Fibroblast of skin of abdomen (primary cell): ENCODE data around the gene RACK1.
A peak's percentile ranks its signal among the peaks of the same experiment; 100 is the strongest.
"Not testable (repeated sequence)": the region's sequence is repeated elsewhere in the genome, so short reads cannot be mapped to it uniquely, and the experiment has no call there.

Source experiments
- DNase-seq: peaks from one replicate; pipeline ENCODE4 v3.0.0-alpha.2; 2013

RACK1 gene

GRCh38 chr5:181212080-181212479 lies 31.6 kb downstream of the RACK1 start:
- no peak for DNase-seq

DNA sequence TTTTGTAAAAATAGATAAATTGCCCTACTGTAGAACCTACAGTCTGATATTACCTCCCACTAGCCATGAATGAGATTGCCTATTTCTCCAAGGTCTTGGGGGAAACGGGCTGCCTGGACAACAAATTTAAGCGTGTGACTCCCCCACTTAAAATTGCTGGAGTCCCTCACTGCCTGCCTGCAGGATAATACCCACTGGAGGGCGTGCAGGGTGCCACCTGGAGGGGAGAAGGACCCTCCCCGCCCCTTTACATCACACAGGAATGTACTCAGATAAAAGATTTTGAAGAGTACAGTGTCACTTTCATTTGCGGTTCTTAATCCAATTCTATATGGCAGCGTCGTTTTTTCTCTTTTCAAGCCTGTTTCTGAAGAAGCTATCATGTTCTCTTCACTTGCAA lies 32.5 kb downstream of the RACK1 start:
- DNase-seq, result no peak

DNA sequence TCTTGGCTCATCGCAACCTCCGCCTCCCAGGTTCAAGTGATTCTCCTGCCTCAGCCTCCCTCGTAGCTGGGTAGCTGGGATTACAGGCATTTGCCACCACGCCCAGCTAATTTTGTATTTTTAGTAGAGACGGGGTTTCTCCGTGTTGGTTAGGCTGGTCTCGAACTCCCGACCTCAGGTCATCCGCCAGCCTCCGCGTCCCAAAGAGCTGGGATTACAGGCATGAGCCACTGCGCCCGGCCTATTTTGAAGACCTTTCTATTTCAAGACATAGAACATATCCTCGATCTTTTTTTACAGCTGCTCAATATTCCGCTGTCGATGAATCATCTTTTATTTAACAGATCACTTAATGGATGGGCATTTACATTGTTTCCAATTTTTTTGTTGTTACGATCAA lies 33.0 kb downstream of the RACK1 start:
- DNase-seq, result not testable (repeated sequence)

DNA sequence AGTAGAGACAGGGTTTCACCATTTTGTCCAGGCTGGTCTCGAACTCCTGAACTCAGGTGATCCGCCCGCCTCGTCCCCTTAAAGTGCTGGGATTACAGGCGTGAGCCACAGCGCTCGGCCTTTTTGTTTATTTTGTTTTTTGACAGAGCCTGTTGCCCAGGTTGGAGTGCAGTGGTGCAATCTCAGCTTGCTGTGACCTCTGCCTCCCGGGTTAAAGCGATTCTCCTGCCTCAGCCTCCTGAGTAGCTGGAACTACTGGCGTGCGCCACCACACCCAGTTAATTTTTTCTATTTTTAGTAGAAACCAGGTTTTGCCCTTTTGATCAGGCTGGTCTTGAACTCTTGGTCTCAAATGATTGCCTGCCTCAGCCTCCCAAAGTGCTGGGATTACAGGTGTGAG lies 33.6 kb downstream of the RACK1 start:
- DNase-seq, result not testable (repeated sequence)

GRCh38 chr5:181209006-181209405 lies 34.7 kb downstream of the RACK1 start:
- DNase-seq, result not testable (repeated sequence)

DNA sequence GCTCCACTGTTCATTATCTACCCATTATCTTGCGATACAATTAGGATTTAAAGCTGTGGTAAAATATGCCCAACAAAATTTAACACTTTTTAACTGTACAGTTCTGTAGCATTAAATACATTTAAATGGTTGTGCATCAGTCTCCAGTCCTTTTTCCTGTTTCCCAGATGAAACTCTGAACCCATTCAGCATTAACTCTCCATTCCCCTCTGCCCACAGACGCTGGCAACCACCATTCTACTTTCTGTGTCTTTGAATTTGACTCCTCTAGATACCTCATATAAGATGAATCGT lies 35.8 kb downstream of the RACK1 start:
- DNase-seq, result no peak

DNA sequence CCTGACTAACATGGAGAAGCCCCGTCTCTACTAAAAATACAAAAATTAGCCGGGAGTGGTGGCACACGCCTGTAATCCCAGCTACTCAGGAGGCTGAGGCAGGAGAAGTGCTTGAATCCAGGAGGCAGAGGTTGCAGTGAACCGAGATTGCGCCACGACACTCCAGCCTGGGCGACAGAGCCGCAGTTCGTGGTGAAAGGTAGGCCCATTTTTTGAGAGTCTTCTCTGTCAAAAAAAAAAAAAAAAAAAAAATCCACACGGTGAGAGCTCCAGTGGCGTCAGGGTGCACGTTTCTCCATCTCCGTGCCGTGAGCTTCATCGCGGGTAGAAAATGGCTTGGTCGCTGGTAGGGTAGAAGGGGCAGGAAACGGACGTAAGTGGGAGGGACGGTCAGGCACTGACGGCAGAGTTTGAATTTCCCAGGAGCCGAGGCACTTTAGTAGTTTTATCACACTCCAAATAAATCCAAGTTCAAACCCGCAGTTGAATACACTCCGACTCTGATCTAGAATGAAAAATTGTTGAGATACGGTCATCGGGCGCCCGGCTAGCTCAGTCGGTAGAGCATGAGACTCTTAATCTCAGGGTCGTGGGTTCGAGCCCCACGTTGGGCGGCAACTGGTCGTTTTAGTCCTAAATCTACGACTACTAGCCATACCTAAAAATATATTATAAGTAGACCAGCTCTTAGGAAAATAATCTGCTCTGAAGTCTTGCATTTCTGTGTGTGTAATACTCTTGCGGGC lies 36.3 kb downstream of the RACK1 start:
- peak; percentile 92 for DNase-seq

GRCh38 chr5:181205761-181206649 lies 37.7 kb downstream of the RACK1 start:
- DNase-seq, result no peak

GRCh38 chr5:181204826-181205760 lies 38.6 kb downstream of the RACK1 start, which contains the start of gene TRIM7:
TRIM7 (minus strand) TSS chr5:181205196; CDS start chr5:181205110, 86 bp downstream.
- DNase-seq, result no peak

GRCh38 chr5:181204113-181204825 lies 39.4 kb downstream of the RACK1 start:
- DNase-seq, result no peak

DNA sequence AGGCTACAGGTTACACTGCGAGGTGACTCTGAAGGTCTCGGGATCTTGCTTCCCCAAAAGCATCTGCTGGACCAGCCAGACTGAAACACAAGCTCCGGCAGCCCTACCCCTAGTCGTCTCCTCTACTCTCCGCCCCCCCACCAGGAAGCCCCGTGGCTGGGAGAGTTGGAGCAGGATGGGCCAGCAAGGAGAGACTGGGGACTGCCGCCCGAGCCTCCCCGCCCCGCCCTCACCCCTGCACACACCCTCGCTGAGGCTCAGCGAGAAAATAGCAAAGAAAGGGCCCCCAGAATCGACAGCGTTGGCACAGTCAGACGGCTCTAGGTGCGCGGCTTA lies 40.0 kb downstream of the RACK1 start:
- no peak for DNase-seq

GRCh38 chr5:181203093-181203711 lies 40.5 kb downstream of the RACK1 start:
- no peak for DNase-seq

DNA sequence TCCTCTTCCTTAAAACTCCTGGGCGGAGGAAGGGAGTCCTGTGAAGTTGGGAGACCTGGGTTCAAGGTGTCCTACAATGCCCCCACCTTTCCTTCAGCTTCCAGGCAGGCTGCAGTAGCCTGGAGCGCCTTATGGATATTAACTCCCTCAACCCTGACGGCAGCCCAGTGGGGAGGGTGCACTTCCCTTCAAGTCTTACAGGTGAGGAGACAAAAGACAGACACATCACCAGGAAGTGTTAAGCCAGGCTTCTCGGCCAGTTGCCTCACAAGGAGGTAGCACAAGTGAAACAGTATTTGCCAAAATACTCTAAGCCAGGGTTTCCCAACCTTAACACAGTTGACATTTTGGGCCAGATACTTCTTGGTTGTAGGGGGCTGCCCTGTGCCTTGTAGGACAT lies 42.9 kb downstream of the RACK1 start:
- no peak for DNase-seq

DNA sequence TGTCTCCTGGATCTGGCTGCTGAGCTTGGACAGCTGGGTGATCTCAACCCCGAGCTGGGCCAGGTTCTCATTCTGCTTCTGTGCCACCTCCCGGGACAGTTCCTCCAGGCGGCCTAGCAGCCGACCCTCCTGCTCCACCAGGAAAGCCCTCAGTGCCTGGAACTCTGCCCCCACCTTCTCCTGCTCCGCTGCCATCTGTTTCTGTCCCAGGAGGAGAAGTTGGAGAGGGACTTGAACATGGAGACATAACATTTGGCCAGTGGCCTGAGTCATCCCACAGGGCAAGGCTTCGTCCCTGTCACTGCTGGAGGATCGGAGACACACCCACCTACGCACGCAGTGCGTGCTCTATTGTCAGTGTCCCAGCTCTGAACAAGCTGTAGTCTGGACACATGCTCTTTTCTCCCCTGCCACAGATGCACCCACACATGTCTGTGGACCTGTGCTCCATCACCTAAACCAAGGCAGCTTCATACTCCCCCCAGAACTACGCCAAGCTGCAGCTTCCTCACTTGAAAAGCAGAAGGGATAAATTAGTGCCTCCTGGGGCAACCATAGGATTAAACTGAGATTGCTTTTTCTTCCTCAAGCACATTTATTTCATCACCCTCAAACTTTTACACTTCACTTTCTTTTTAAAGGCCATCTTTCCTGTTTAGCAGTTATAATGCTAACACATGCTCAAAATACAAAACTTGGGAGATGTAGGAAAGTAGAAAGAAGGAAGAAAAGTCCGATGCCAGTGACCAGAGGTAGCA lies 43.6 kb downstream of the RACK1 start:
- DNase-seq, result no peak

GRCh38 chr5:181198905-181199519 lies 44.7 kb downstream of the RACK1 start:
- no peak for DNase-seq

GRCh38 chr5:181198106-181198685 lies 45.5 kb downstream of the RACK1 start:
- DNase-seq, result no peak

- DNase-seq, result no peak
Measured at GRCh38 chr5:181197326-181197951, 46.3 kb downstream of the RACK1 start.

DNA sequence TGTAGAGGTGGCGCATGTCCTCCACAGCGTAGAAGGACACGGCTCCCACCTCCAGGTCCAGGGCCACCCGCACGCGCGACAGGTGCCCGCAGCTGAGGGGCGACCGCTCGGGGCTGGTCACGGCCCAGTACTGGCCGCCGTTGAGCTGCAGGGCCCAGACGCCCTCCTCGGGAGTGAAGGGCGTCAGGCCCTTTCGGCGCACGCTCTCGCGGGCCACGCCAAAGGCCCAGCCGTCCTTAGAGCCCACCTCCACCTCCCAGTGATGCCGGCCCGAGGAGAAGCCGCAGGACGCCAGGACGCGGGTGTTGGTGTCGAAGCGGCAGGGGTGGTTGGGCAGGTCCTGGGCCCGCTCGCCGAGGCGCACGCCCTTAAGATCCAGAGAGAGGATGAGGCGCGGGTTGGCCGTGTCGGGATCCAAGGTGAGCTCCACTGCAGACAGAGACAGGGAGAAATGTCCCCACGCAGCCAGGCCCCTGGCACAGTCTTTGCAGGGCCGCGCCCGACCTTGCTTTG lies 48.4 kb downstream of the RACK1 start:
- no peak for DNase-seq

DNA sequence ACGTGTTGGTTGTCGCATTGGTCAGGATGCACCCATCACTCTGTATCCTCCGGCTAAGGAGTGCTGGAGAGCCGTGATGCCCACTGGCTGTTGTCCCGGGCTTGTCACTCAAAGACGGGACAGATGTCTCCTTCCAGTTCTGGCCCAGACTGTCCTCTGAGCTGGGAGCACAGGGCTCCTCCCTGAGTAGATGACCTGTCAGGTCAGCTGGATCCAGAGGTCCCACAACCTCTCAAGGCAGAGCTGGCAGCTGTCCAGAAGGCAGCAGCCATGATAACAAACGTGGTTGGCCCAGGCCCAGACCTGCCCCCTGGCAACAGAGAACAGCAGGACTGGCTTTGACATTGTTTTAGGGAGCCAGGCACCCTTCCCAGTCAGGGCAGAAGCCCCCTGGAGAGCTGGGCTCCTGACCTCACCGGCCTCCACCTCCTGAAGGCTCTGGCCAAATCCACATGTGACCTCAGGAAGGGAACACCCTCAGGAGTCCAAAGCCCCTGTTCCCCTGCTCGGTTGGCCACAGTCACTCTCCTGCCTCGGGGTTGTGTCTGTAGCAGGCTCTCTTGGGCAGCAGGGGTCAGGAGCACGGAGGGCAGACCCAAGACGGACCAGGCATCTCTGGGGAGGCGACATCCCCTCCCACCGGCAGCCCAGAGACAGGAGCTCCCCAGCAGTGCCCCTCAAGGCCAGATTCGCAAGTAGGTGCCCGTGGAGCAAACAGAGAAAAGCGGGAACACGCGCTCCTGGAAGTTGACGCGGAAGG lies 49.0 kb downstream of the RACK1 start:
- DNase-seq, result no peak
